A673 (cell line): ENCODE data around the gene UVSSA. TPM values are rescaled to one million over a fixed set of nuclear protein-coding genes. Genes with fewer than 3 reads are reported as not detected.

Experiments used
- BruUV-seq: library from RNA; stranded (reverse); fragments of 400-500 nt; replicated peaks from 2 replicates; lab custom pipeline; 2021; lab: Mats Ljungman, UMichigan
- CTCF ChIA-PET: fragments of 300-600 bp; sonication (Branson Sonifier 250); formaldehyde crosslinking; loops from one replicate; lab custom pipeline; 2022; ENCODE audit warnings: antibody characterized with exemption; lab: Charles Lee
- POLR2A ChIA-PET: fragments of 300-600 bp; sonication (Branson Sonifier 250); formaldehyde crosslinking; loops from one replicate; lab custom pipeline; 2022; ENCODE audit warnings: antibody characterized with exemption; ENCODE audit not compliant: low non-redundant PET; lab: Charles Lee
- DNase-seq: peaks from one replicate; pipeline ENCODE4 v3.0.0-alpha.2; 2015; ENCODE audit warnings: low spot score
- H3K27ac ChIP-seq: fragments of 200-600 bp; sonication (generic); 2 replicates; pipeline ENCODE4 v1.5.1; 2016; ENCODE audit warnings: mixed run types, low read depth, mild to moderate bottlenecking, mixed read lengths, antibody characterized with exemption, low read length; ENCODE audit not compliant: poor library complexity, severe bottlenecking
- H3K27me3 ChIP-seq: fragments of 200-600 bp; sonication (generic); replicated peaks from 2 replicates; pipeline ENCODE4 v1.6.1; 2017; ENCODE audit warnings: mixed run types, low read depth, mild to moderate bottlenecking, mixed read lengths, antibody characterized with exemption, low read length; ENCODE audit not compliant: insufficient read depth, poor library complexity
- H3K36me3 ChIP-seq: fragments of 200-600 bp; sonication (generic); 2 replicates; pipeline ENCODE4 v1.6.1; 2016; ENCODE audit warnings: mixed run types, mild to moderate bottlenecking, mixed read lengths, antibody characterized with exemption, low read length; ENCODE audit not compliant: insufficient read depth, poor library complexity, severe bottlenecking
- H3K4me1 ChIP-seq: fragments of 200-600 bp; sonication (generic); 2 replicates; pipeline ENCODE4 v1.6.1; 2017; ENCODE audit warnings: mixed run types, mild to moderate bottlenecking, mixed read lengths, antibody characterized with exemption, low read length; ENCODE audit not compliant: insufficient read depth, poor library complexity, severe bottlenecking
- H3K4me3 ChIP-seq: fragments of 200-600 bp; sonication (generic); 2 replicates; pipeline ENCODE4 v1.5.1; 2016; ENCODE audit warnings: low read depth, mixed run types, mild to moderate bottlenecking, mixed read lengths, low read length; ENCODE audit not compliant: poor library complexity, severe bottlenecking
- H3K9me3 ChIP-seq: fragments of 200-600 bp; sonication (generic); 2 replicates; pipeline ENCODE4 v1.6.1; 2016; ENCODE audit warnings: mixed run types, low read depth, mild to moderate bottlenecking, mixed read lengths, antibody characterized with exemption, low read length; ENCODE audit not compliant: poor library complexity, severe bottlenecking
- CTCF ChIP-seq: fragments of 300-800, 200-600 bp; sonication (generic); conservative IDR thresholded peaks from 2 replicates; pipeline ENCODE4 v1.5.1; 2017; ENCODE audit warnings: low read depth, mild to moderate bottlenecking, antibody characterized with exemption, low read length, moderate library complexity, mixed read lengths
- EZH2 ChIP-seq: fragments of 200-600 bp; sonication (generic); IDR thresholded peaks from 2 replicates; pipeline ENCODE4 v1.6.1; 2017; ENCODE audit warnings: borderline replicate concordance, low read depth, mild to moderate bottlenecking, mixed read lengths, antibody characterized with exemption, low read length; ENCODE audit not compliant: poor library complexity, severe bottlenecking
- intact Hi-C: fragments of 100-400 bp; cut with micrococcal nuclease; formaldehyde crosslinking; loops from one replicate; pipeline ENCODE4 v1.10.0; 2022; ENCODE audit not compliant: unreplicated experiment
- total RNA-seq: library from RNA; stranded (reverse); gene quantifications from 2 replicates; pipeline ENCODE4 v1.2.3, GENCODE V29; 2021

UVSSA gene
- total RNA-seq, 1 experiment from 2014 or later = 20.3 TPM

GRCh38 chr4:1403591-1404572 lies 56.9 kb downstream of the UVSSA start:
- H3K9me3 ChIP-seq = no peaks in the 10 kb centered on the region
- CTCF ChIA-PET = no interaction called here

GRCh38 chr4:1404573-1405253 lies 57.7 kb downstream of the UVSSA start:
- H3K4me3 ChIP-seq = no peak overlapping the region
- ChIA-PET POLR2A (no interaction called here), CTCF (no interaction called here)
- H3K27me3 ChIP-seq = peaks cover 94% of the 10 kb centered on the region
- intact Hi-C loops = no loop called here
- no peaks in the 10 kb centered on the region for H3K9me3 ChIP-seq
- H3K36me3 ChIP-seq = no peaks in the 10 kb centered on the region
- TF ChIP-seq EZH2 = no peak
- TF ChIP-seq CTCF = no peak
- no TSS peak for BruUV-seq
- no peak overlapping the region for H3K27ac ChIP-seq
- DNase-seq = no peak
- no peaks in the 10 kb centered on the region for H3K4me1 ChIP-seq

More at GRCh38 chr4:1403591-1404572, 56.9 kb downstream of the UVSSA start:
- no peak for DNase-seq
- no peaks in the 10 kb centered on the region for H3K4me1 ChIP-seq
- TF ChIP-seq EZH2 = peak; percentile 100
- no peak for TF ChIP-seq CTCF
- H3K36me3 ChIP-seq = no peaks in the 10 kb centered on the region
- POLR2A ChIA-PET = no interaction called here
- no peak overlapping the region for H3K27ac ChIP-seq
- H3K27me3 ChIP-seq = peaks cover 85% of the 10 kb centered on the region
- H3K4me3 ChIP-seq = no peak overlapping the region
- no TSS peak for BruUV-seq
- intact Hi-C loops = no loop called here

GRCh38 chr4:1405254-1405635 lies 58.2 kb downstream of the UVSSA start:
- no peak for DNase-seq
- no peak for TF ChIP-seq EZH2
- TF ChIP-seq CTCF = no peak
- Histone ChIP-seq H3K4me3 (no peak overlapping the region), H3K27ac (no peak overlapping the region), H3K27me3 (peaks cover 98% of the 10 kb centered on the region), H3K36me3 (no peaks in the 10 kb centered on the region), H3K4me1 (no peaks in the 10 kb centered on the region), H3K9me3 (no peaks in the 10 kb centered on the region)
- ChIA-PET POLR2A (no interaction called here), CTCF (no interaction called here)
- intact Hi-C loops = no loop called here
- BruUV-seq = no TSS peak
